Activated naive CD8-positive, alpha-beta T cell treated with anti-CD3 and anti-CD28 coated beads for 36 hours (primary cell): ENCODE data around the gene HK2. TPM values are rescaled to one million over a fixed set of nuclear protein-coding genes. Genes with fewer than 3 reads are reported as not detected.
"Not testable (repeated sequence)": the region's sequence is repeated elsewhere in the genome, so short reads cannot be mapped to it uniquely, and the experiment has no call there.

Experiments
- DNase-seq: peaks from one replicate; pipeline ENCODE4 v3.0.0; 2021
- H3K27ac Mint-ChIP-seq: one replicate; pipeline ENCODE4 v1.8.0; 2022; ENCODE audit warnings: mild to moderate bottlenecking, moderate library complexity, mixed read lengths
- H3K27me3 Mint-ChIP-seq: one replicate; pipeline ENCODE4 v1.8.0; 2022; ENCODE audit warnings: mild to moderate bottlenecking, mixed read lengths
- H3K36me3 Mint-ChIP-seq: one replicate; pipeline ENCODE4 v1.8.0; 2021; ENCODE audit warnings: mild to moderate bottlenecking, mixed read lengths
- H3K4me1 Mint-ChIP-seq: one replicate; pipeline ENCODE4 v1.8.0; 2021; ENCODE audit warnings: mixed read lengths
- H3K4me3 Mint-ChIP-seq: one replicate; pipeline ENCODE4 v1.8.0; 2022; ENCODE audit warnings: mild to moderate bottlenecking, moderate library complexity, mixed read lengths
- H3K9me3 Mint-ChIP-seq: one replicate; pipeline ENCODE4 v1.8.0; 2022; ENCODE audit warnings: mixed read lengths
- total RNA-seq, 2 experiments: library from RNA; stranded (reverse); gene quantifications; one replicate each; pipeline ENCODE4 v1.2.3, GENCODE V29; 2021

HK2 gene
- total RNA-seq, 2 experiments from 2014 or later = 101 to 102 TPM

- Mint-ChIP-seq H3K4me3 (no peak overlapping the region), H3K9me3 (no peaks in the 10 kb centered on the region), H3K27ac (no peak overlapping the region), H3K27me3 (no peaks in the 10 kb centered on the region), H3K36me3 (peaks cover 55% of the 10 kb centered on the region), H3K4me1 (no peaks in the 10 kb centered on the region)
- no peak for DNase-seq
Observed at GRCh38 chr2:74887445-74887951, 53.6 kb downstream of the HK2 start.

- Mint-ChIP-seq H3K9me3 (no peaks in the 10 kb centered on the region), H3K27ac (no peak overlapping the region), H3K36me3 (peaks cover 57% of the 10 kb centered on the region), H3K27me3 (no peaks in the 10 kb centered on the region), H3K4me3 (no peak overlapping the region), H3K4me1 (no peaks in the 10 kb centered on the region)
- no peak for DNase-seq
Observed at GRCh38 chr2:74887960-74888700, 54.2 kb downstream of the HK2 start.

- no peak overlapping the region for H3K27ac Mint-ChIP-seq
- no peak overlapping the region for H3K4me3 Mint-ChIP-seq
- H3K4me1 Mint-ChIP-seq = no peaks in the 10 kb centered on the region
- no peak for DNase-seq
- no peaks in the 10 kb centered on the region for H3K27me3 Mint-ChIP-seq
- no peaks in the 10 kb centered on the region for H3K9me3 Mint-ChIP-seq
- peaks cover 62% of the 10 kb centered on the region for H3K36me3 Mint-ChIP-seq
Observed at GRCh38 chr2:74889159-74889558, 55.2 kb downstream of the HK2 start.

- Mint-ChIP-seq H3K36me3 (peaks cover 67% of the 10 kb centered on the region), H3K4me3 (no peak overlapping the region), H3K27me3 (no peaks in the 10 kb centered on the region), H3K4me1 (no peaks in the 10 kb centered on the region), H3K9me3 (peaks cover 8% of the 10 kb centered on the region), H3K27ac (no peak overlapping the region)
- no peak for DNase-seq
Observed at GRCh38 chr2:74890711-74891110, 56.8 kb downstream of the HK2 start.

GRCh38 chr2:74891136-74891764, 57.3 kb downstream of the HK2 start:
- no peak for DNase-seq
- no peaks in the 10 kb centered on the region for H3K27me3 Mint-ChIP-seq
- no peak overlapping the region for H3K27ac Mint-ChIP-seq
- H3K36me3 Mint-ChIP-seq = peaks cover 71% of the 10 kb centered on the region
- no peak overlapping the region for H3K4me3 Mint-ChIP-seq
- H3K4me1 Mint-ChIP-seq = no peaks in the 10 kb centered on the region
- peaks cover 8% of the 10 kb centered on the region for H3K9me3 Mint-ChIP-seq

- H3K27me3 Mint-ChIP-seq, H3K4me3 Mint-ChIP-seq, H3K27ac Mint-ChIP-seq, H3K4me1 Mint-ChIP-seq, DNase-seq, H3K9me3 Mint-ChIP-seq: not testable (repeated sequence)
- peaks cover 70% of the 10 kb centered on the region for H3K36me3 Mint-ChIP-seq
Observed at GRCh38 chr2:74891816-74892215, 57.9 kb downstream of the HK2 start.

DNA sequence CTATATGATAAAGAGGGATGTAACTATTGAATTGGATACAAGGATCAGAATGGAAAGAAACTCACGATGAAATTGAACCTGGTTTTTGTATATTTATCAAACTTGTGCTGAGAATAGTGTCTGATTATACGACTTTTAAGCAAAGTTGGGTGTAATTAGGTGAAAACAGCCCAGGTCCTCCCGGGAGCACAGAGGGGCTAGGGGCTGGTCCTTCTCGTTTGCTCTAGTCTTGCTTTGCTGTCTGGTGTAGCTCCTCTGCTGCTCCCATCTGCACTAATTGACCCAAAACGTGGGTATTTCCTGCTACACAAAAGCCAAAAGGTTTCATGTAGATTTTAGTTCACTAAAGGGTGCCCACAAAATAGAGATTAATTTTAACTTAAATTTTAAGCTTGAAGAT, 58.7 kb downstream of the HK2 start:
- peaks cover 11% of the 10 kb centered on the region for H3K9me3 Mint-ChIP-seq
- H3K4me1 Mint-ChIP-seq = no peaks in the 10 kb centered on the region
- no peak overlapping the region for H3K27ac Mint-ChIP-seq
- peaks cover 78% of the 10 kb centered on the region for H3K36me3 Mint-ChIP-seq
- no peak overlapping the region for H3K4me3 Mint-ChIP-seq
- no peaks in the 10 kb centered on the region for H3K27me3 Mint-ChIP-seq
- no peak for DNase-seq

- peaks cover 78% of the 10 kb centered on the region for H3K36me3 Mint-ChIP-seq
- no peaks in the 10 kb centered on the region for H3K4me1 Mint-ChIP-seq
- H3K4me3 Mint-ChIP-seq = no peak overlapping the region
- no peak overlapping the region for H3K27ac Mint-ChIP-seq
- peaks cover 17% of the 10 kb centered on the region for H3K9me3 Mint-ChIP-seq
- no peaks in the 10 kb centered on the region for H3K27me3 Mint-ChIP-seq
- DNase-seq = no peak
Observed at GRCh38 chr2:74893332-74893731, 59.4 kb downstream of the HK2 start.

- H3K9me3 Mint-ChIP-seq = peaks cover 17% of the 10 kb centered on the region
- H3K27me3 Mint-ChIP-seq = no peaks in the 10 kb centered on the region
- H3K4me1 Mint-ChIP-seq = no peaks in the 10 kb centered on the region
- peaks cover 81% of the 10 kb centered on the region for H3K36me3 Mint-ChIP-seq
- no peak overlapping the region for H3K4me3 Mint-ChIP-seq
- no peak for DNase-seq
- no peak overlapping the region for H3K27ac Mint-ChIP-seq
Observed at GRCh38 chr2:74894272-74894981, 60.5 kb downstream of the HK2 start.

- Mint-ChIP-seq H3K4me1 (no peaks in the 10 kb centered on the region), H3K9me3 (peaks cover 17% of the 10 kb centered on the region), H3K36me3 (peaks cover 79% of the 10 kb centered on the region), H3K27me3 (no peaks in the 10 kb centered on the region), H3K27ac (no peak overlapping the region), H3K4me3 (no peak overlapping the region)
- DNase-seq = no peak
Observed at GRCh38 chr2:74895001-74895400, 61.1 kb downstream of the HK2 start.

- Mint-ChIP-seq H3K9me3 (peaks cover 17% of the 10 kb centered on the region), H3K27ac (no peak overlapping the region)
Observed at GRCh38 chr2:74896232-74896631, 62.3 kb downstream of the HK2 start.

DNA sequence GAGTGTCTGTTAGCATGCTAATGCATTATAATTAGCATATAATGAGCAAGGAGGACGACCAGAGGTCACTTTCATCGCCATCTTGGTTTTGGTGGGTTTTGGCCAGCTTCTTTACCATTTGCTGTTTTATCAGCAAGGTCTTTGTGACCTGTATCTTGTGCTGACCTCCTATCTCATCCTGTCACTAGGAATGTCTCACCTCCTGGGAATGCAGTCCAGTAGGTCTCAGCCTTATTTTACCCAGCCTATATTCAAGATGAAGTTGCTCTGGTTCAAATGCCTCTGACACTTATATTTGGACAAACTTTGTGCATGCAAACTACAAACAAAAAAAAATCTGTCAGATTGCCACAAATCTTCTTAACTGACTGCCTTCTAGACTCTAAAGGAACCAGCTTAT, 66.3 kb downstream of the HK2 start:
- not testable (repeated sequence) for H3K4me3 Mint-ChIP-seq, H3K27me3 Mint-ChIP-seq

More at GRCh38 chr2:74896232-74896631, 62.3 kb downstream of the HK2 start:
- Mint-ChIP-seq H3K36me3 (peaks cover 68% of the 10 kb centered on the region), H3K4me1 (no peaks in the 10 kb centered on the region), H3K4me3 (no peak overlapping the region), H3K27me3 (no peaks in the 10 kb centered on the region)
- no peak for DNase-seq

DNA sequence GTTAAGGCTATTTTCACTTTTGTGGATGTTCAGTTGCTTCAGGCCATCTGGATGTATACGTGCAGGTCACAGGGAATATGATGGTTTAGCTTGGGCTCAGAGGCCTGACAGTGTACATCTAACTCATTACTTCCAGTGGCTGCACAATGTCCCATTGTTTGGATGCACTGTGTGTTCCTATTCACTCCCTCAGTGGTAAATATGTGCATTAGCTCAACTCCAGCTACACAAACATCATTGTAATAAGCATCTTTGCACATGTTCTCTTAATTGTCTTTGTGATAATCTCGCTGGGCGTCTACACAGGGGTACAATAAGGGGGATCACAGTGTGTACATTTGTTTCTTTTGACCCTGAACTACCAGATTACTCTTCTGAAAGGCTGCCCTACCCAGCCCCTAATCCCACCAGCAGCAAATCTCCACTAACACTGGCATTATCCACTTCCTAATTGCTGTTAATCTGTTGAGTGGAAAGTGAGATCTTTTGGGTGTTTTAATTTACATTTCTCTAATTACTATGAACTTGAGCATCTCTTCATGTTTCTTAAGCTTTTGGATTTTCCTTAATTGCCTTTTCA, 68.4 kb downstream of the HK2 start:
- Mint-ChIP-seq H3K27me3 (peaks cover 6% of the 10 kb centered on the region), H3K9me3 (peaks cover 6% of the 10 kb centered on the region), H3K36me3 (peaks cover 16% of the 10 kb centered on the region)

More for the DNA sequence above, 66.3 kb downstream of the HK2 start:
- peaks cover 11% of the 10 kb centered on the region for H3K9me3 Mint-ChIP-seq
- not testable (repeated sequence) for DNase-seq, H3K27ac Mint-ChIP-seq, H3K4me1 Mint-ChIP-seq
- peaks cover 34% of the 10 kb centered on the region for H3K36me3 Mint-ChIP-seq

GRCh38 chr2:74906395-74906794, 72.5 kb downstream of the HK2 start:
- Mint-ChIP-seq H3K4me3 (no peak overlapping the region), H3K9me3 (no peaks in the 10 kb centered on the region), H3K27ac (no peak overlapping the region), H3K27me3 (peaks cover 41% of the 10 kb centered on the region), H3K36me3 (peaks cover 1% of the 10 kb centered on the region), H3K4me1 (peaks cover 8% of the 10 kb centered on the region)
- no peak for DNase-seq

More for the DNA sequence above, 68.4 kb downstream of the HK2 start:
- no peak for DNase-seq
- Mint-ChIP-seq H3K4me1 (no peaks in the 10 kb centered on the region), H3K27ac (no peak overlapping the region), H3K4me3 (no peak overlapping the region)

- H3K4me1 Mint-ChIP-seq, H3K4me3 Mint-ChIP-seq, H3K36me3 Mint-ChIP-seq, H3K27ac Mint-ChIP-seq, DNase-seq, H3K9me3 Mint-ChIP-seq: not testable (repeated sequence)
- H3K27me3 Mint-ChIP-seq = peaks cover 46% of the 10 kb centered on the region
Observed at GRCh38 chr2:74907560-74907959, 73.6 kb downstream of the HK2 start.
